H1 (cell line): ENCODE results near the gene ZNF764. TPM values are rescaled to one million over a fixed set of nuclear protein-coding genes. Genes with fewer than 3 reads are reported as not detected.

ENCODE experiments used
- CTCF ChIA-PET: fragments of 300-600 bp; sonication (Branson Sonifier 250); formaldehyde crosslinking; loops from one replicate; lab custom pipeline; 2021; ENCODE audit not compliant: partially characterized antibody; lab: Charles Lee
- POLR2A ChIA-PET: fragments of 300-600 bp; sonication (Branson Sonifier 250); formaldehyde crosslinking; loops from one replicate; lab custom pipeline; 2021; ENCODE audit warnings: inconsistent platforms; ENCODE audit not compliant: partially characterized antibody; lab: Charles Lee
- DNase-seq, 2 experiments: peaks; one replicate each; pipeline versions ENCODE4 v3.0.0 to v3.0.0-alpha.2; 2010 to 2022; ENCODE audit warnings: low spot score in 2 of 2, low read depth in 1 of 2, mixed read lengths in 1 of 2
- FAIRE-seq: peaks from 2 replicates; lab custom pipeline; 2011; peaks lifted over from hg19 to GRCh38; lab: Jason Lieb, UNC
- H2AFZ ChIP-seq: 2 replicates; pipeline ENCODE4 v1.8.1; 2012; ENCODE audit warnings: low read length, inconsistent platforms
- H2AK5ac ChIP-seq: 2 replicates; pipeline ENCODE4 v1.6.1; 2013; ENCODE audit warnings: low read depth, low read length
- H2BK120ac ChIP-seq: replicated peaks from 2 replicates; pipeline ENCODE3; 2013; ENCODE audit warnings: low read depth, low read length, inconsistent platforms
- H2BK12ac ChIP-seq: 2 replicates; pipeline ENCODE4 v1.6.1; 2013; ENCODE audit warnings: low read depth, low read length
- H2BK15ac ChIP-seq: 2 replicates; pipeline ENCODE4 v1.6.1; 2013; ENCODE audit warnings: low read length
- H2BK20ac ChIP-seq: 2 replicates; pipeline ENCODE4 v1.6.1; 2013; ENCODE audit warnings: low read length
- H2BK5ac ChIP-seq: 2 replicates; pipeline ENCODE4 v1.6.1; 2013; ENCODE audit warnings: low read depth, low read length
- H3K14ac ChIP-seq: 2 replicates; pipeline ENCODE4 v1.6.1; 2013; ENCODE audit warnings: inconsistent platforms; ENCODE audit not compliant: insufficient read length
- H3K18ac ChIP-seq: 2 replicates; pipeline ENCODE4 v1.6.1; 2013; ENCODE audit warnings: low read length; ENCODE audit errors: extremely low read depth
- H3K23ac ChIP-seq: 2 replicates; pipeline ENCODE4 v1.6.1; 2013; ENCODE audit warnings: inconsistent platforms; ENCODE audit not compliant: insufficient read length
- H3K23me2 ChIP-seq: 2 replicates; pipeline ENCODE4 v1.6.1; 2013; ENCODE audit warnings: low read depth, low read length
- H3K27ac ChIP-seq: 2 replicates; pipeline ENCODE4 v1.6.1; 2011; ENCODE audit warnings: low read depth, low read length, inconsistent platforms
- H3K27me3 ChIP-seq, 4 experiments: replicated peaks in 1 of 4; 1 replicate in 1 of 4; 2 replicates in 3 of 4; pipeline versions ENCODE4 v1.6.1 to v1.8.1; 2011 to 2013; ENCODE audit warnings: low read length in 3 of 4, mild to moderate bottlenecking in 3 of 4, inconsistent platforms in 2 of 4, mixed read lengths in 2 of 4, moderate library complexity in 1 of 4; ENCODE audit not compliant: control insufficient read depth in 3 of 4, insufficient read depth in 3 of 4; ENCODE audit errors: extremely low read depth in 1 of 4
- H3K36me3 ChIP-seq, 4 experiments: 2 replicates each; pipeline versions ENCODE4 v1.6.1 to v1.8.1; 2011 to 2013; ENCODE audit warnings: mild to moderate bottlenecking in 4 of 4, low read length in 3 of 4, moderate library complexity in 2 of 4, control low read depth in 1 of 4, inconsistent platforms in 1 of 4; ENCODE audit not compliant: insufficient read depth in 4 of 4, control insufficient read depth in 2 of 4
- H3K4ac ChIP-seq: replicated peaks from 2 replicates; pipeline ENCODE3; 2013; ENCODE audit warnings: low read length, low read depth, mixed read lengths, inconsistent platforms; ENCODE audit not compliant: insufficient read length
- H3K4me1 ChIP-seq, 4 experiments: replicated peaks in 1 of 4; 1 replicate in 1 of 4; 2 replicates in 3 of 4; pipeline versions ENCODE4 v1.6.1 to v1.8.1; 2011 to 2013; ENCODE audit warnings: low read length in 3 of 4, inconsistent platforms in 2 of 4, mixed read lengths in 1 of 4; ENCODE audit not compliant: insufficient read depth in 4 of 4, control insufficient read depth in 3 of 4
- H3K4me2 ChIP-seq, 2 experiments: 2 replicates each; pipeline versions ENCODE4 v1.6.1 to v1.8.1; 2011 to 2013; ENCODE audit warnings: low read depth in 2 of 2, low read length in 2 of 2, control low read depth in 1 of 2, inconsistent platforms in 1 of 2, mild to moderate bottlenecking in 1 of 2; ENCODE audit not compliant: insufficient read depth in 1 of 2
- H3K4me3 ChIP-seq, 4 experiments: fragments of 200-600, 300-600 bp in 1 of 4; sonication (generic), shearing (Covaris generic), sonication (Bioruptor Twin) in 1 of 4; 2 replicates each; pipeline versions ENCODE4 v1.5.1 to v1.8.1; 2011 to 2016; ENCODE audit warnings: low read length in 4 of 4, low read depth in 3 of 4, control low read depth in 2 of 4, inconsistent platforms in 2 of 4, mild to moderate bottlenecking in 2 of 4, mixed read lengths in 1 of 4, moderate library complexity in 1 of 4; ENCODE audit not compliant: insufficient read depth in 2 of 4; ENCODE audit errors: extremely low read depth in 1 of 4
- H3K56ac ChIP-seq: replicated peaks from 2 replicates; pipeline ENCODE3; 2013; ENCODE audit warnings: low read depth, mild to moderate bottlenecking, mixed read lengths, low read length, inconsistent platforms; ENCODE audit not compliant: insufficient read length
- H3K79me1 ChIP-seq: 2 replicates; pipeline ENCODE4 v1.6.1; 2013; ENCODE audit warnings: low read depth, low read length, control low read depth
- H3K79me2 ChIP-seq, 2 experiments: 2 replicates each; pipeline versions ENCODE4 v1.6.1 to v1.8.1; 2012 to 2013; ENCODE audit warnings: low read length in 2 of 2, mild to moderate bottlenecking in 2 of 2, inconsistent platforms in 1 of 2; ENCODE audit not compliant: insufficient read depth in 2 of 2, control insufficient read depth in 1 of 2
- H3K9ac ChIP-seq, 4 experiments: replicated peaks in 1 of 4; 1 replicate in 1 of 4; 2 replicates in 3 of 4; pipeline versions ENCODE4 v1.6.1 to v1.8.1; 2011 to 2013; ENCODE audit warnings: low read depth in 3 of 4, low read length in 3 of 4, control low read depth in 2 of 4, mild to moderate bottlenecking in 2 of 4, moderate library complexity in 2 of 4, inconsistent platforms in 1 of 4; ENCODE audit errors: extremely low read depth in 1 of 4
- H3K9me3 ChIP-seq, 2 experiments: 2 replicates each; pipeline versions ENCODE4 v1.6.1 to v1.8.1; 2012 to 2013; ENCODE audit warnings: mild to moderate bottlenecking in 2 of 2, moderate library complexity in 2 of 2, control low read depth in 1 of 2, inconsistent platforms in 1 of 2, low read depth in 1 of 2, low read length in 1 of 2, mixed read lengths in 1 of 2; ENCODE audit not compliant: insufficient read depth in 2 of 2
- H4K20me1 ChIP-seq, 2 experiments: replicated peaks in 1 of 2; 2 replicates each; pipeline versions ENCODE3 to v1.8.1; 2011 to 2013; ENCODE audit warnings: inconsistent platforms in 2 of 2, low read length in 2 of 2, mild to moderate bottlenecking in 1 of 2; ENCODE audit not compliant: insufficient read depth in 2 of 2, control insufficient read depth in 1 of 2
- H4K5ac ChIP-seq: 2 replicates; pipeline ENCODE4 v1.6.1; 2013; ENCODE audit warnings: low read length, low read depth, mixed read lengths, inconsistent platforms; ENCODE audit not compliant: insufficient read length
- H4K8ac ChIP-seq: 2 replicates; pipeline ENCODE4 v1.8.0; 2013; ENCODE audit warnings: mild to moderate bottlenecking, moderate library complexity, low read length, inconsistent platforms; ENCODE audit not compliant: insufficient read depth; ENCODE audit errors: extremely low read depth
- H4K91ac ChIP-seq: replicated peaks from 2 replicates; pipeline ENCODE3; 2013; ENCODE audit warnings: low read length, mixed read lengths, inconsistent platforms; ENCODE audit not compliant: insufficient read length
- ASH2L ChIP-seq: fragments of 200-600, 300-600 bp; sonication (generic); IDR thresholded peaks from one replicate; pipeline ENCODE4 v1.7.1; 2017; ENCODE audit warnings: low read length
- CBX5 ChIP-seq: fragments of 300-800, 300-1000 bp; sonication (generic); IDR thresholded peaks from 2 replicates; pipeline ENCODE4 v1.7.1; 2016; ENCODE audit warnings: antibody characterized with exemption, low read length, low read depth
- CBX8 ChIP-seq: fragments of 300-800, 300-1000 bp; sonication (generic); IDR thresholded peaks from 2 replicates; pipeline ENCODE4 v1.7.1; 2016; ENCODE audit warnings: low read depth, low read length, borderline replicate concordance
- CHD1 ChIP-seq: IDR thresholded peaks from 2 replicates; pipeline ENCODE4 v1.6.1; 2012; ENCODE audit warnings: low read depth, low read length, improper control_type of control experiment
- CHD2 ChIP-seq: IDR thresholded peaks from 2 replicates; pipeline ENCODE4 v1.6.1; 2012; ENCODE audit warnings: low read length, improper control_type of control experiment
- E2F6 ChIP-seq: IDR thresholded peaks from 2 replicates; pipeline ENCODE4 v1.6.1; 2012; ENCODE audit warnings: inconsistent platforms
- KDM1A ChIP-seq: fragments of 200-600, 300-600 bp; sonication (generic); IDR thresholded peaks from 2 replicates; pipeline ENCODE4 v1.7.1; 2016; ENCODE audit warnings: mild to moderate bottlenecking, low read length, borderline replicate concordance
- PHF8 ChIP-seq: fragments of 200-600 bp; sonication (generic); conservative IDR thresholded peaks from 2 replicates; pipeline ENCODE4 v1.7.1; 2012; ENCODE audit warnings: low read depth, mild to moderate bottlenecking, inconsistent platforms, low read length, moderate library complexity
- POLR2AphosphoS5 ChIP-seq: IDR thresholded peaks from 2 replicates; pipeline ENCODE4 v1.6.1; 2011; ENCODE audit warnings: low read depth, low read length
- POU5F1 ChIP-seq: IDR thresholded peaks from 2 replicates; pipeline ENCODE4 v1.6.1; 2011; ENCODE audit warnings: low read depth, mild to moderate bottlenecking, low read length, moderate library complexity
- RBBP5 ChIP-seq: IDR thresholded peaks from 2 replicates; pipeline ENCODE4 v1.7.1; 2012; ENCODE audit warnings: low read depth, mild to moderate bottlenecking, inconsistent platforms, low read length, moderate library complexity, borderline replicate concordance
- RFX5 ChIP-seq: IDR thresholded peaks from 2 replicates; pipeline ENCODE4 v1.6.1; 2011; ENCODE audit warnings: low read depth, low read length, improper control_type of control experiment, borderline replicate concordance
- TBP ChIP-seq: IDR thresholded peaks from 2 replicates; pipeline ENCODE4 v1.6.1; 2011; ENCODE audit warnings: low read depth, low read length, improper control_type of control experiment
- TCF12 ChIP-seq: IDR thresholded peaks from 2 replicates; pipeline ENCODE4 v1.6.1; 2011; ENCODE audit warnings: low read depth, mild to moderate bottlenecking, low read length
- YY1 ChIP-seq: IDR thresholded peaks from 2 replicates; pipeline ENCODE4 v1.6.1; 2011; ENCODE audit warnings: low read depth, mild to moderate bottlenecking, low read length
- WGBS, 2 experiments: shearing (Covaris generic) in 1 of 2; methylation state at CpG; one replicate each; pipeline versions ENCODE4 v1.1.6 to v1.1.7; 2013 to 2015; ENCODE audit warnings: low lambda C conversion rate in 2 of 2, mixed read lengths in 2 of 2, inconsistent platforms in 1 of 2, low coverage in 1 of 2, missing lambda C conversion rate in 1 of 2; ENCODE audit not compliant: insufficient replicate concordance in 2 of 2, insufficient coverage in 1 of 2, insufficient read length in 1 of 2; ENCODE audit errors: extremely low coverage in 1 of 2, missing lambda C conversion rate in 1 of 2; 5-methylcytosine and 5-hydroxymethylcytosine counted together
- polyA plus RNA-seq, 7 experiments: library from polyadenylated mRNA; depleted of rRNA in 3 of 7; stranded (reverse) in 5 of 7; unstranded in 2 of 7; fragments of >200 nt in 5 of 7; fragments of 200-250 nt in 2 of 7; gene quantifications; 1 replicate in 5 of 7; 2 replicates in 1 of 7; 4 replicates in 1 of 7; pipeline versions ENCODE4 v1.2.1 to v1.2.3, GENCODE V29; 2011 to 2013; ENCODE audit warnings: missing spikeins in 2 of 7, mixed read lengths in 2 of 7
- total RNA-seq: library from RNA; stranded (reverse); fragmentation: NEBNext Ultra II Directional; extraction: Animal tissue kit (Norgen Biotek cat#: 25700); gene quantifications from 2 replicates; pipeline ENCODE4 v1.2.1, GENCODE V29; 2021

The ZNF764 gene
- total and polyA plus RNA-seq, 2 of the 8 experiments (the other 6 are each of a cell fraction or from before 2014, with no cell fraction given), result 5.7 to 7.7 TPM

GRCh38 chr16:30511509-30511908 lies 46.7 kb downstream of the ZNF764 start:
- Histone ChIP-seq H3K4me1 (no peaks in the 10 kb centered on the region), H3K23ac (no peak overlapping the region), H2AK5ac (no peak overlapping the region), H3K23me2 (no peaks in the 10 kb centered on the region), H3K4ac (no peak overlapping the region), H4K20me1 (no peaks in the 10 kb centered on the region), H4K5ac (no peak overlapping the region), H3K18ac (no peak overlapping the region), H2BK120ac (no peak overlapping the region), H4K91ac (no peak overlapping the region), H3K9me3 (no peaks in the 10 kb centered on the region), H3K14ac (no peak overlapping the region), H3K27me3 (no peaks in the 10 kb centered on the region; a peak in 1 of 7 replicates), H3K79me2 (no peaks in the 10 kb centered on the region), H2BK12ac (0 out of 2 replicates have a peak overlapping the region, but pooled peaks have one; percentile 12), H2AFZ (no peak overlapping the region), H3K4me3 (no peak overlapping the region), H2BK20ac (no peak overlapping the region), H4K8ac (no peak overlapping the region), H2BK15ac (no peak overlapping the region), H3K9ac (no peak overlapping the region), H3K79me1 (no peaks in the 10 kb centered on the region), H2BK5ac (no peak overlapping the region), H3K27ac (no peak overlapping the region), H3K56ac (no peak overlapping the region), H3K36me3 (no peaks in the 10 kb centered on the region), H3K4me2 (no peak overlapping the region)
- DNase-seq (no peak), FAIRE-seq (no peak)
- 83% methylated on average over 3 of the region's 3 CpGs; no CpG with 5 or more reads in 1 of the 2 experiments for WGBS, 2 experiments
- POLR2A ChIA-PET, result interaction anchor here (0.6 to 1.6 kb wide), 3 partner anchors 13 to 98 kb away, joined by 3 to 4 read pairs (median 3); partner anchors contain the start of gene ZNF689
- CTCF ChIA-PET, result interaction anchor here (0.9 to 1.6 kb wide), 4 partner anchors 54 to 104 kb away, joined by 3 to 5 read pairs (median 4); no protein-coding TSS in a partner anchor
- TF ChIP-seq TCF12, result no peak
- no peak for TF ChIP-seq CHD2
- no peak for TF ChIP-seq E2F6
- TF ChIP-seq PHF8, result no peak
- TF ChIP-seq YY1, result no peak
- TF ChIP-seq POU5F1, result no peak
- no peak for TF ChIP-seq CBX8
- TF ChIP-seq CBX5, result no peak
- TF ChIP-seq CHD1, result no peak
- TF ChIP-seq POLR2AphosphoS5, result no peak
- TF ChIP-seq RFX5, result no peak
- TF ChIP-seq RBBP5, result no peak
- TF ChIP-seq KDM1A, result no peak
- no peak for TF ChIP-seq TBP
- no peak for TF ChIP-seq ASH2L
